HepG2 (cell line): ENCODE data around the gene SDK2. TPM values are rescaled to one million over a fixed set of nuclear protein-coding genes. Genes with fewer than 3 reads are reported as not detected.

Source experiments
- ATAC-seq: fragments of 200-7000 bp; cut with Tn5 transposase; 3 replicates; pipeline ENCODE4 v1.9.1; 2020; ENCODE audit warnings: mild to moderate bottlenecking, moderate library complexity
- BruUV-seq: library from RNA; stranded (reverse); fragments of 400-500 nt; replicated peaks from 2 replicates; lab custom pipeline; 2021; lab: Mats Ljungman, UMichigan
- CTCF ChIA-PET: fragments of 300-600 bp; formaldehyde crosslinking; extraction: SDS; loops from one replicate; lab custom pipeline; 2021; ENCODE audit warnings: low total read pairs, inconsistent platforms, low intra/inter-chr PET ratio; lab: Yijun Ruan, JAX
- POLR2A ChIA-PET: fragments of 350-600 bp; sonication (Branson Sonifier 250); formaldehyde crosslinking; loops from one replicate; lab custom pipeline; 2020; ENCODE audit warnings: antibody characterized with exemption, inconsistent platforms; lab: Yijun Ruan, JAX
- DNase-seq: peaks from one replicate; pipeline ENCODE4 v3.0.0-alpha.2; 2015; ENCODE audit warnings: low spot score
- FAIRE-seq: peaks from 3 replicates; lab custom pipeline; 2011; peaks lifted over from hg19 to GRCh38; lab: Jason Lieb, UNC
- H2AFZ ChIP-seq: one replicate; pipeline ENCODE4 v1.6.1; 2011; ENCODE audit warnings: low read length, inconsistent platforms
- H3K27ac ChIP-seq: fragments of 300-600 bp; 3 replicates; pipeline ENCODE4 v1.8.0; 2011; ENCODE audit warnings: mixed run types, mild to moderate bottlenecking, mixed read lengths, low read length, inconsistent platforms; ENCODE audit not compliant: insufficient read depth; ENCODE audit errors: extremely low read length
- H3K27me3 ChIP-seq, 2 experiments: fragments of 200-600 bp in 1 of 2; 2 replicates in 1 of 2; 3 replicates in 1 of 2; pipeline versions ENCODE4 v1.6.0 to v1.8.0; 2011; ENCODE audit warnings: low read length in 2 of 2, mild to moderate bottlenecking in 2 of 2, moderate library complexity in 2 of 2, inconsistent platforms in 1 of 2; ENCODE audit not compliant: insufficient read depth in 2 of 2, control insufficient read depth in 1 of 2
- H3K36me3 ChIP-seq, 2 experiments: fragments of 200-600 bp in 1 of 2; replicated peaks in 1 of 2; 2 replicates in 1 of 2; 3 replicates in 1 of 2; pipeline versions ENCODE4 v1.5.1 to v1.8.0; 2011; ENCODE audit warnings: low read length in 2 of 2, inconsistent platforms in 1 of 2; ENCODE audit not compliant: insufficient read depth in 2 of 2, control insufficient read depth in 1 of 2
- H3K4me1 ChIP-seq: 2 replicates; pipeline ENCODE4 v1.5.1; 2012; ENCODE audit warnings: low read length, inconsistent platforms; ENCODE audit not compliant: insufficient read depth
- H3K4me2 ChIP-seq: 2 replicates; pipeline ENCODE4 v1.6.0; 2011; ENCODE audit warnings: low read depth, low read length, inconsistent platforms
- H3K4me3 ChIP-seq, 3 experiments: fragments of 200-600 bp in 1 of 3; sonication (generic), shearing (Covaris generic) in 1 of 3; replicated peaks in 1 of 3; 2 replicates each; pipeline ENCODE4 v1.5.1; 2011 to 2016; ENCODE audit warnings: low read length in 3 of 3, inconsistent platforms in 2 of 3, low read depth in 2 of 3, mild to moderate bottlenecking in 2 of 3, control low read depth in 1 of 3, mixed read lengths in 1 of 3; ENCODE audit not compliant: insufficient read depth in 1 of 3
- H3K79me2 ChIP-seq: one replicate; pipeline ENCODE4 v1.6.1; 2011; ENCODE audit warnings: low read length, inconsistent platforms; ENCODE audit not compliant: insufficient read depth
- H3K9ac ChIP-seq: 2 replicates; pipeline ENCODE4 v1.6.0; 2011; ENCODE audit warnings: mild to moderate bottlenecking, low read depth, low read length, inconsistent platforms; ENCODE audit not compliant: insufficient read depth
- H3K9me3 ChIP-seq: 2 replicates; pipeline ENCODE4 v1.5.1; 2012; ENCODE audit warnings: mild to moderate bottlenecking, low read length
- H4K20me1 ChIP-seq: 2 replicates; pipeline ENCODE4 v1.6.0; 2011; ENCODE audit warnings: inconsistent platforms, mild to moderate bottlenecking, low read length, moderate library complexity; ENCODE audit not compliant: insufficient read depth
- CBX1 ChIP-seq: IDR thresholded peaks from one replicate; pipeline ENCODE4 v1.6.1; 2016; ENCODE audit warnings: antibody characterized with exemption, low read depth
- GTF2F1 ChIP-seq: fragments of 150-350 bp; IDR thresholded peaks from 2 replicates; pipeline ENCODE4 v1.6.1; 2014; ENCODE audit warnings: low read length
- HNF4A ChIP-seq: sonication (generic); formaldehyde crosslinking; IDR thresholded peaks from 2 replicates; pipeline ENCODE4 v1.4.0; 2020; ENCODE audit warnings: missing genetic modification reagents
- KAT7 ChIP-seq: IDR thresholded peaks from 2 replicates; pipeline ENCODE4 v1.6.1; 2018; ENCODE audit warnings: borderline replicate concordance, missing compliant biosample characterization
- TARDBP ChIP-seq: sonication (generic); formaldehyde crosslinking; IDR thresholded peaks from 2 replicates; pipeline ENCODE4 v1.8.0; 2022; ENCODE audit warnings: mild to moderate bottlenecking, missing genetic modification reagents
- ZNF550 ChIP-seq: sonication (generic); formaldehyde crosslinking; IDR thresholded peaks from 2 replicates; pipeline ENCODE4 v1.4.0; 2020; ENCODE audit warnings: mild to moderate bottlenecking, missing genetic modification reagents, borderline replicate concordance
- ZNF746 ChIP-seq: sonication (generic); formaldehyde crosslinking; IDR thresholded peaks from 2 replicates; pipeline ENCODE4 v1.8.0; 2022; ENCODE audit warnings: mild to moderate bottlenecking, missing genetic modification reagents
- ZNF83 ChIP-seq: sonication (generic); formaldehyde crosslinking; IDR thresholded peaks from 2 replicates; pipeline ENCODE4 v1.4.0; 2020; ENCODE audit warnings: missing genetic modification reagents, mild to moderate bottlenecking, borderline replicate concordance
- WGBS: methylation state at CpG from one replicate; pipeline ENCODE4 v1.1.6; 2017; ENCODE audit warnings: low lambda C conversion rate; 5-methylcytosine and 5-hydroxymethylcytosine counted together
- in situ Hi-C: cut with HindIII; loops from 2 replicates; pipeline ENCODE4 v1.10.0; 2017; ENCODE audit warnings: low pct_unique_long_range_greater_than_20kb; ENCODE audit not compliant: extremely low pct_ligation_motif_present
- intact Hi-C: fragments of 100-400 bp; cut with micrococcal nuclease; formaldehyde crosslinking; loops from one replicate; pipeline ENCODE4 v1.10.0; 2022; ENCODE audit not compliant: unreplicated experiment
- polyA plus RNA-seq, 8 experiments: library from polyadenylated mRNA; depleted of rRNA in 3 of 8; stranded (reverse) in 7 of 8; unstranded in 1 of 8; fragments of >200 nt; fragmentation: Illumina TruSeq in 4 of 8; extraction: Trizol in 4 of 8; gene quantifications; 2 replicates each; pipeline versions ENCODE4 v1.2.1 to v1.2.3, GENCODE V29; 2011 to 2016; ENCODE audit warnings: low read depth in 4 of 8, missing spikeins in 1 of 8, mixed read lengths in 1 of 8; ENCODE audit not compliant: insufficient read depth in 1 of 8
- total RNA-seq, 5 experiments: library from RNA; depleted of rRNA; stranded (reverse); fragments of >200 nt; fragmentation: Illumina TruSeq; extraction: Trizol; gene quantifications; 2 replicates each; pipeline ENCODE4 v1.2.3, GENCODE V29; 2016; ENCODE audit warnings: low read depth in 1 of 5
- TF ChIP-seq, protein P1 (sequence below): sonication (generic); formaldehyde crosslinking; IDR thresholded peaks from 2 replicates; pipeline ENCODE4 v1.5.0; 2020; ENCODE audit warnings: mild to moderate bottlenecking, missing genetic modification reagents, borderline replicate concordance
- TF ChIP-seq, protein P2 (sequence below): sonication (generic); formaldehyde crosslinking; IDR thresholded peaks from 2 replicates; pipeline ENCODE4 v1.4.0; 2020; ENCODE audit warnings: missing genetic modification reagents

The SDK2 gene
- total and polyA plus RNA-seq, 2 of the 13 experiments (the other 11 are each of a cell fraction or from before 2014, with no cell fraction given) = not detected

DNA sequence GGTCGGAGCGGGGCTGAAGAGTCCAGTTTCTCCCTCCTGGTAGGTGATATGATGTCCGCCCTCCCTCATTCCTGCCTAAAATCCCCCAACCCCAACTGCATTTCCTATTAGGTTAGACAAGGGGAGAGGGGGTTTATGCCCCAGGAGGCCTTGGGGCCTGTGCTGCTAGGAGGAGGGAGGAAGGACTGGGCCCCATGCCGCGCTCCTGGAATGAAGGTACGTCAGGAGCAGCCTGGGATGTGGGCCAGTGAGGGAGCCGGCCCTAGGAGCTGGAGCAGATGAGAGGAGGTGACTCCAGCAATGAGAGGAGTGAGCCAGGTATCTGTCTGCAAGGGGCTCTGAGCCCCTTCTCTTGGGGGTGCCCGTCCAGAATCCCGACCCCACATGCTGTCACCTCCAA lies 285.6 kb downstream of the SDK2 start:
- Histone ChIP-seq H3K9me3 (no peaks in the 10 kb centered on the region), H2AFZ (no peak overlapping the region), H3K4me1 (peaks cover 43% of the 10 kb centered on the region), H3K79me2 (no peaks in the 10 kb centered on the region), H3K27ac (no peak overlapping the region), H4K20me1 (no peaks in the 10 kb centered on the region), H3K9ac (no peak overlapping the region), H3K27me3 (peaks cover 31 to 80% of the 10 kb centered on the region in 2 experiments), H3K4me3 (no peak overlapping the region), H3K4me2 (no peak overlapping the region), H3K36me3 (no peaks in the 10 kb centered on the region)
- no peak for FAIRE-seq
- no peak for ATAC-seq
- no peak for DNase-seq
- BruUV-seq = no TSS peak
- CTCF ChIA-PET = no interaction called here
- in situ Hi-C loops = no loop called here
- POLR2A ChIA-PET = interaction anchor here (1.7 kb wide), 1 partner anchor 11 kb away, joined by 5 read pairs; no protein-coding TSS in a partner anchor
- WGBS = 47% methylated on average over 9 of the region's 9 CpGs
- intact Hi-C loops = no loop called here
- TF ChIP-seq TARDBP (CRISPR knock-in tag) = no peak
- no peak for TF ChIP-seq HNF4A (CRISPR knock-in tag)
- no peak for TF ChIP-seq KAT7 (CRISPR knock-in tag)
- TF ChIP-seq, protein P1, sequence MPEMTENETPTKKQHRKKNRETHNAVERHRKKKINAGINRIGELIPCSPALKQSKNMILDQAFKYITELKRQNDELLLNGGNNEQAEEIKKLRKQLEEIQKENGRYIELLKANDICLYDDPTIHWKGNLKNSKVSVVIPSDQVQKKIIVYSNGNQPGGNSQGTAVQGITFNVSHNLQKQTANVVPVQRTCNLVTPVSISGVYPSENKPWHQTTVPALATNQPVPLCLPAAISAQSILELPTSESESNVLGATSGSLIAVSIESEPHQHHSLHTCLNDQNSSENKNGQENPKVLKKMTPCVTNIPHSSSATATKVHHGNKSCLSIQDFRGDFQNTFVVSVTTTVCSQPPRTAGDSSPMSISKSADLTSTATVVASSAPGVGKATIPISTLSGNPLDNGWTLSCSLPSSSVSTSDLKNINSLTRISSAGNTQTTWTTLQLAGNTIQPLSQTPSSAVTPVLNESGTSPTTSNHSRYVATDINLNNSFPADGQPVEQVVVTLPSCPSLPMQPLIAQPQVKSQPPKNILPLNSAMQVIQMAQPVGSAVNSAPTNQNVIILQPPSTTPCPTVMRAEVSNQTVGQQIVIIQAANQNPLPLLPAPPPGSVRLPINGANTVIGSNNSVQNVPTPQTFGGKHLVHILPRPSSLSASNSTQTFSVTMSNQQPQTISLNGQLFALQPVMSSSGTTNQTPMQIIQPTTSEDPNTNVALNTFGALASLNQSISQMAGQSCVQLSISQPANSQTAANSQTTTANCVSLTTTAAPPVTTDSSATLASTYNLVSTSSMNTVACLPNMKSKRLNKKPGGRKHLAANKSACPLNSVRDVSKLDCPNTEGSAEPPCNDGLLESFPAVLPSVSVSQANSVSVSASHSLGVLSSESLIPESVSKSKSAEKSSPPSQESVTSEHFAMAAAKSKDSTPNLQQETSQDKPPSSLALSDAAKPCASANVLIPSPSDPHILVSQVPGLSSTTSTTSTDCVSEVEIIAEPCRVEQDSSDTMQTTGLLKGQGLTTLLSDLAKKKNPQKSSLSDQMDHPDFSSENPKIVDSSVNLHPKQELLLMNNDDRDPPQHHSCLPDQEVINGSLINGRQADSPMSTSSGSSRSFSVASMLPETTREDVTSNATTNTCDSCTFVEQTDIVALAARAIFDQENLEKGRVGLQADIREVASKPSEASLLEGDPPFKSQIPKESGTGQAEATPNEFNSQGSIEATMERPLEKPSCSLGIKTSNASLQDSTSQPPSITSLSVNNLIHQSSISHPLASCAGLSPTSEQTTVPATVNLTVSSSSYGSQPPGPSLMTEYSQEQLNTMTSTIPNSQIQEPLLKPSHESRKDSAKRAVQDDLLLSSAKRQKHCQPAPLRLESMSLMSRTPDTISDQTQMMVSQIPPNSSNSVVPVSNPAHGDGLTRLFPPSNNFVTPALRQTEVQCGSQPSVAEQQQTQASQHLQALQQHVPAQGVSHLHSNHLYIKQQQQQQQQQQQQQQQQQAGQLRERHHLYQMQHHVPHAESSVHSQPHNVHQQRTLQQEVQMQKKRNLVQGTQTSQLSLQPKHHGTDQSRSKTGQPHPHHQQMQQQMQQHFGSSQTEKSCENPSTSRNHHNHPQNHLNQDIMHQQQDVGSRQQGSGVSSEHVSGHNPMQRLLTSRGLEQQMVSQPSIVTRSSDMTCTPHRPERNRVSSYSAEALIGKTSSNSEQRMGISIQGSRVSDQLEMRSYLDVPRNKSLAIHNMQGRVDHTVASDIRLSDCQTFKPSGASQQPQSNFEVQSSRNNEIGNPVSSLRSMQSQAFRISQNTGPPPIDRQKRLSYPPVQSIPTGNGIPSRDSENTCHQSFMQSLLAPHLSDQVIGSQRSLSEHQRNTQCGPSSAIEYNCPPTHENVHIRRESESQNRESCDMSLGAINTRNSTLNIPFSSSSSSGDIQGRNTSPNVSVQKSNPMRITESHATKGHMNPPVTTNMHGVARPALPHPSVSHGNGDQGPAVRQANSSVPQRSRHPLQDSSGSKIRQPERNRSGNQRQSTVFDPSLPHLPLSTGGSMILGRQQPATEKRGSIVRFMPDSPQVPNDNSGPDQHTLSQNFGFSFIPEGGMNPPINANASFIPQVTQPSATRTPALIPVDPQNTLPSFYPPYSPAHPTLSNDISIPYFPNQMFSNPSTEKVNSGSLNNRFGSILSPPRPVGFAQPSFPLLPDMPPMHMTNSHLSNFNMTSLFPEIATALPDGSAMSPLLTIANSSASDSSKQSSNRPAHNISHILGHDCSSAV (CRISPR knock-in tag) = no peak
- TF ChIP-seq, protein P2, sequence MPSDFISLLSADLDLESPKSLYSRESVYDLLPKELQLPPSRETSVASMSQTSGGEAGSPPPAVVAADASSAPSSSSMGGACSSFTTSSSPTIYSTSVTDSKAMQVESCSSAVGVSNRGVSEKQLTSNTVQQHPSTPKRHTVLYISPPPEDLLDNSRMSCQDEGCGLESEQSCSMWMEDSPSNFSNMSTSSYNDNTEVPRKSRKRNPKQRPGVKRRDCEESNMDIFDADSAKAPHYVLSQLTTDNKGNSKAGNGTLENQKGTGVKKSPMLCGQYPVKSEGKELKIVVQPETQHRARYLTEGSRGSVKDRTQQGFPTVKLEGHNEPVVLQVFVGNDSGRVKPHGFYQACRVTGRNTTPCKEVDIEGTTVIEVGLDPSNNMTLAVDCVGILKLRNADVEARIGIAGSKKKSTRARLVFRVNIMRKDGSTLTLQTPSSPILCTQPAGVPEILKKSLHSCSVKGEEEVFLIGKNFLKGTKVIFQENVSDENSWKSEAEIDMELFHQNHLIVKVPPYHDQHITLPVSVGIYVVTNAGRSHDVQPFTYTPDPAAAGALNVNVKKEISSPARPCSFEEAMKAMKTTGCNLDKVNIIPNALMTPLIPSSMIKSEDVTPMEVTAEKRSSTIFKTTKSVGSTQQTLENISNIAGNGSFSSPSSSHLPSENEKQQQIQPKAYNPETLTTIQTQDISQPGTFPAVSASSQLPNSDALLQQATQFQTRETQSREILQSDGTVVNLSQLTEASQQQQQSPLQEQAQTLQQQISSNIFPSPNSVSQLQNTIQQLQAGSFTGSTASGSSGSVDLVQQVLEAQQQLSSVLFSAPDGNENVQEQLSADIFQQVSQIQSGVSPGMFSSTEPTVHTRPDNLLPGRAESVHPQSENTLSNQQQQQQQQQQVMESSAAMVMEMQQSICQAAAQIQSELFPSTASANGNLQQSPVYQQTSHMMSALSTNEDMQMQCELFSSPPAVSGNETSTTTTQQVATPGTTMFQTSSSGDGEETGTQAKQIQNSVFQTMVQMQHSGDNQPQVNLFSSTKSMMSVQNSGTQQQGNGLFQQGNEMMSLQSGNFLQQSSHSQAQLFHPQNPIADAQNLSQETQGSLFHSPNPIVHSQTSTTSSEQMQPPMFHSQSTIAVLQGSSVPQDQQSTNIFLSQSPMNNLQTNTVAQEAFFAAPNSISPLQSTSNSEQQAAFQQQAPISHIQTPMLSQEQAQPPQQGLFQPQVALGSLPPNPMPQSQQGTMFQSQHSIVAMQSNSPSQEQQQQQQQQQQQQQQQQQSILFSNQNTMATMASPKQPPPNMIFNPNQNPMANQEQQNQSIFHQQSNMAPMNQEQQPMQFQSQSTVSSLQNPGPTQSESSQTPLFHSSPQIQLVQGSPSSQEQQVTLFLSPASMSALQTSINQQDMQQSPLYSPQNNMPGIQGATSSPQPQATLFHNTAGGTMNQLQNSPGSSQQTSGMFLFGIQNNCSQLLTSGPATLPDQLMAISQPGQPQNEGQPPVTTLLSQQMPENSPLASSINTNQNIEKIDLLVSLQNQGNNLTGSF (CRISPR knock-in tag) = no peak
- TF ChIP-seq GTF2F1 = no peak
- no peak for TF ChIP-seq ZNF83
- no peak for TF ChIP-seq ZNF746 (CRISPR knock-in tag)
- no peak for TF ChIP-seq ZNF550 (CRISPR knock-in tag)
- TF ChIP-seq CBX1 = no peak
